HG02870 (cell line): Measurements from ENCODE around the gene NUDT22.

Source experiments
- ATAC-seq: cut with Tn5 transposase; IDR thresholded peaks from one replicate; pipeline ENCODE4 v1.9.1; 2021; ENCODE audit warnings: mild to moderate bottlenecking, moderate library complexity; ENCODE audit not compliant: unreplicated experiment

The NUDT22 gene

GRCh38 chr11:64206457-64207255, 19.4 kb upstream of the NUDT22 start, which contains the start of gene FERMT3:
TSS of gene FERMT3 (plus strand) at chr11:64206721. CDS start at chr11:64207365, 644 bp downstream.
- no peak for ATAC-seq

- ATAC-seq = peak; percentile 55
Measured at GRCh38 chr11:64207256-64208085, 18.6 kb upstream of the NUDT22 start.

GRCh38 chr11:64208086-64208795, 17.8 kb upstream of the NUDT22 start:
- no peak for ATAC-seq

- ATAC-seq = no peak
Measured at GRCh38 chr11:64208796-64209562, 17.1 kb upstream of the NUDT22 start.

- no peak for ATAC-seq
Measured at GRCh38 chr11:64209563-64209843, 16.6 kb upstream of the NUDT22 start.

- ATAC-seq = no peak
Measured at GRCh38 chr11:64210301-64211020, 15.6 kb upstream of the NUDT22 start.

- ATAC-seq = no peak
Measured at GRCh38 chr11:64211181-64211872, 14.7 kb upstream of the NUDT22 start.

GRCh38 chr11:64216879-64217278, 9.2 kb upstream of the NUDT22 start:
- no peak for ATAC-seq

- ATAC-seq = no peak
Measured at GRCh38 chr11:64218628-64219353, 7.3 kb upstream of the NUDT22 start.

GRCh38 chr11:64219354-64219684, 6.8 kb upstream of the NUDT22 start:
- no peak for ATAC-seq

GRCh38 chr11:64219755-64220154, 6.3 kb upstream of the NUDT22 start:
- ATAC-seq = no peak

- no peak for ATAC-seq
Measured at GRCh38 chr11:64220271-64220670, 5.8 kb upstream of the NUDT22 start.

GRCh38 chr11:64220798-64221197, 5.3 kb upstream of the NUDT22 start:
- ATAC-seq = no peak

- no peak for ATAC-seq
Measured at GRCh38 chr11:64222651-64223000, 3.4 kb upstream of the NUDT22 start.

- no peak for ATAC-seq
Measured at GRCh38 chr11:64223001-64223651, 2.9 kb upstream of the NUDT22 start.

GRCh38 chr11:64224151-64224890, 1.8 kb upstream of the NUDT22 start:
- ATAC-seq = no peak

GRCh38 chr11:64224891-64225607, 1.0 kb upstream of the NUDT22 start:
- ATAC-seq = no peak
